Measurements from ENCODE around the gene SYT15.
"Not testable (repeated sequence)": the region's sequence is repeated elsewhere in the genome, so short reads cannot be mapped to it uniquely, and the experiment has no call there.

Gene SYT15

GRCh38 chr10:46578474-46579178 lies at the start of gene SYT15:
SYT15 (plus strand) TSS chr10:46579128; CDS start chr10:46579169, 41 bp downstream.
- not testable (repeated sequence) for DNase-seq

GRCh38 chr10:46529742-46530141 lies 49.2 kb upstream of the SYT15 start:
- not testable (repeated sequence) for DNase-seq

DNA sequence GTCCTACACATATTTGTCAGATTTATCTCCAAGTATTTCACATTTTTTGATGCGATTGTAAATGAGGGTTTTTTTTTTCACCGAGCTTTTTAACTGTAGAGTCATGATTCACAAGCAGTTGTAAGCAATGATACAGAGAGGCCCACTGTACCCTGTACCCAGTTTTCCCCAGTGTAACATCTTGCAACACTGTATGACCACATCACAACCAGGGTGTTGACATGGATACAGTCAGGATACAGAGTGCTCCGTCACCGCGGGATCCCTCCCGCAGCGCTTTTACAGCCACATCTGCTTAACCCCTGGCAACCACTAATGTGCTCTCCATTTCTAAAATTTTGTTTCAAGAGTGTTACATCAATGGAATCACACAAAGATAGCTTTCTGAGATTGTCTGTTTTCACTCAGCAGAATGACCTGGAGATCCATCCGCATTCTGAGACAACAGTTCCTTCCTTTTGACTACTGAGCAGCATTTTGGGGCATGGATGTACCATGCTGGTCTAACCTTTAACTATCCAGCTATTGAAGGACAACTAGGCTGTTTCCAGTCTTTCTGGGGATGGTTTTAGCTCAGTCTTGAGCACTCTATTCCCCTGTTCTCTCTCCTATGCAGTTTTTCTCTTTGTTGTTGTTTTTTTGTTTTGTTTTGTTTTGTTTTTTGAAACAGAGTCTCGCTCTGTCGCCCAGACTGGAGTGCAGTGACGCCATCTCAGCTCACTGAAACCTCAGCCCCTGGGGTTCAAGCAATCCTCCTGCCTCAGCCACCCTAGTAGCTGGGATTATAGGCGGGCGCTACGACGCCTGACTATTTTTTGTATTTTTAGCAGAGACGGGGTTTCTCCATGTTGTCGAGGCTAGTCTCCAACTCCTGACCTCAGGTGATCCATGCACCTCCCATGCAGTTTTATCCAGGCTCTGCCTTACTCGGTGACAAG lies 48.4 kb upstream of the SYT15 start:
- DNase-seq = no peak

DNA sequence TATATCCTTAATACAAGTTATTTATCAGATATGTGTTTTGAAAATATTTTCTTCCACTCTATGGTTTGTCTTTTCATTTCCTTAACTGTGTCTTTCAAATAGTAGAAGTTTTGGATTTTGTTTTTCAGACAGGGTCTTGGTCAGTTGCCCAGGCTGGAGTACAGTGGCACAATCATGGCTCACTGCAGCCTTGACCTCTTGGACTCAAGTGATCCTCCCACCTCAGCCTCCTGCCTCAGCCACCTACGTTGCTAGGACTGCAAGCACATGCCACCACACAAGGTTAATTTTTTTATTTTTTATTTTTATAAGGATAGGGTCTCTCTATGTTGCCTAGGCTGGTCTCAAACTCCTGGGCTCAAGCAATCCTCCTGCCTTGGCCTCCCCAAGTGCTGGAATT lies 46.7 kb upstream of the SYT15 start:
- not testable (repeated sequence) for DNase-seq

- no peak for DNase-seq
Observed at GRCh38 chr10:46534828-46535524, 44.0 kb upstream of the SYT15 start.

DNA sequence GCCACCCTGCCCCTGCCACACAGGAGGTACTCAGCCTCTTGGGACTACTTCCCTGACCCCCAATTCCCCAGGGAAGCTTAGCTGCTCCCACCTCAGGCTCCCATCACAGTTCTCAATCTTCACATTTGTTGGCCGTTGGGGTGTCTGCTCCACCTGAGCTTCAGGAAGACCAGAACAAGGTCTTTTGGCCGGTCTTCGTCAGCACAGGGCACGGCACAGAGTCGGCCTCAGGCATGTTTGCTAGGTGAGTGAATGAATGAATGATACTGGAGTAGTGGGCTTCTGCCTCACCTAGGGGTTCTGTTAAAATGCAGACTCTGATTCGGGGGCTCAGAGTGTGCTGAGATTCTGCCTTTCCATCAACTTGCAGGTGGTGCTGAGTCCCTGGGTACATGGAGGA lies 42.8 kb upstream of the SYT15 start:
- DNase-seq = no peak

DNA sequence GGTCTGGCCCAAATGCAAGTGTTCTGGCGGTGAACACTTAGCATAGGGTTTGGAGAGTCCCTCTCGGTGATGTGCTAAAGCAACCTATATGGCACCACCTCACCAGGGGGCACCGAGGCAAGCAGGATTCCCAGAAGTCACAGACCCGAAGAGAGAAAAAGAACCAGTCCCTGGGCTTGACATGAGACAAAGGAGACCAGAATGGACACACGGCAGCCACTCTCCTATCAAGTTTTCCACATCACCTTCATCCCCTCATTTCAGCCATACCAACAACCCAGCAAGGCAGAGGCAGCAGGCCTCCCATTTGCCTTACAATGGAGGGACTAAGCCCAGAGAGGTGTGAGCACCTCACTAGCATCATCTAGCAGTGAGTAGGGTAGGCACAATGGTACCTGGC lies 42.1 kb upstream of the SYT15 start:
- no peak for DNase-seq

DNA sequence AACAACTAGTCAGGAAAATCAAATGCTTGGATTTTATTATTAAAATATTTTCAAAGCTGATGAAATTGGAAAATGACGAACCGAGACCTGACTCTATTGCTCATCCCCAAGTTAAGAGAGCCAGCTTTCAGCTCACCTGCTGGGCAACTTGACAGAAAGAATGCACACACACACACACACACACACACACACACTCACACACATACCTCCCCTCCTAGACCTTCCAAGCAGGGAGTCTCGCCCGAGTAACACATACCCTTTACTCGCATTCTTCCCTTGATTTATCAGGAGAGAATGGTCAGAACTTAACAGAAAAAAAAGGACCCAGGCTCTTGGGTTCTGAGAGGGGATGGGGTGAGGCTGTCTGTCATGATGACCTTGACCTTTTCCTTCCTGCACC lies 41.6 kb upstream of the SYT15 start:
- DNase-seq = no peak

- no peak for DNase-seq
Observed at GRCh38 chr10:46538155-46538554, 40.8 kb upstream of the SYT15 start.

DNA sequence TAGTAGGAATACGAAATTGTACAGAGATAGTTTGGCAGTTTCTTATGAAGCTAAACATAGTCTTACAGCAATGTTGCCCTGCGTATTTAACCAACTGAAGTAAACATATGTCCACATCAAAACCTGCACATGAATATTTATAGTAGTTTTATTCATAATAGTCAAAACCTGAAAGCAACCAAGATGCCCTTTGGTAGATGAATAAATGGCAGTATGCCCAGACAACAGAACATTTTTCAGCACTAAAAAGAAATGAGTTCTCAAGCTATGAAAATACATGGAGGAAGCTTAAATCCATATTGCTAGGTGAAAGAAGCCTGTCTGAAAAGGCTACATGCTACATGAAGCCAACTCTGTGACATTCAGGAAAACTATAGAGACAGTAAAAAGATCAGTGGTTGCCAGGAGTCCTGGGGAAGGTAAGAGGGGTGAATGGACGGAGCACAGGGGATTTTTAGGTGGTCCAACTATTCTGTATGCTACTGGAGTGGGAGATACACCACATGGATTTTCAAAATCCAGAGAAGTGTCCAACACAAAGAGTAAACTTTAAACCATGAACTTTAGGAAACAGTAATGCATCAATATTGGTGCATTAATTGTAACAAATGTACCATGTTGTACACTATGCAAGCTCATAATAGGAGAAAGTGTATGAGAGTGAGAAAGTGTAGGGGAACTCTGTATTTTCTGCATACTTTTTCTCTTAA lies 40.1 kb upstream of the SYT15 start:
- no peak for DNase-seq

DNA sequence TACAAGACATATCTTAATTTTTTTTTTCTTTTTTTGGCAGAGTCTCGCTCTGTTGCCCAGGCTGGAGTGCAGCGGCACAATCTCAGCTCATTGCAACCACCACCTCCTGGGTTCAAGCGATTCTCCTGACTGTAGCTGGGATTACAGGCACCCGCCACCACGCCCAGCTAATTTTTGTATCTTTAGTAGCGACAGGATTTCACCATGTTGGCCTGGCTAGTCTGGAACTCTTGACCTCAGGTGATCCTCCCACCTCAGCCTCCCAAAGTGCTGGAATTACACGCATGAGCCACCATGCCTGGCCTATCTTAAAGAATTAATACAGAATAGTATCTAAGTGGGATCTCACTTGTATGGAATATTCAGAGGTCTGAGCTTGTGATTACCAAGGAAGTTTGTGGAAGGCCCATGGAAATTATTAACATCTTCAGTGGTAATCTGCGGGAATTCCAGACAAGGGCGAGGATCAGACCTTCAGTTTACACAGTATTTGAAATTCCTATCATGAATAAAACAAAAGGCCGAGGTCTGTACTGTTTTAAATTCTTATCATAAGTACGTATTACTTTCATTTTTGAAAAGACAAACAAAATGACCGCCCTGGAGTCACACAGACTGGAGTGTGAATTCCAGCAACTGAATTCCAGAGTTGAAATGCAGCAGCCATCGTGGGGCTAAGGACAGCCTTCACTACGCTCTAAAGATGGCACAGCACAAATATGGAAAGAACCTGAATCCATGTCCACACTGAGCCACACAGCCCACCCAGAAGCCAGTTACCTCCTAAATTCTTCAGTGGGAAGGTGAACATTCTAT lies 39.1 kb upstream of the SYT15 start:
- no peak for DNase-seq

GRCh38 chr10:46540412-46541016 lies 38.4 kb upstream of the SYT15 start:
- no peak for DNase-seq

- DNase-seq = peak; percentile 62
Observed at GRCh38 chr10:46541017-46541661, 37.8 kb upstream of the SYT15 start.

DNA sequence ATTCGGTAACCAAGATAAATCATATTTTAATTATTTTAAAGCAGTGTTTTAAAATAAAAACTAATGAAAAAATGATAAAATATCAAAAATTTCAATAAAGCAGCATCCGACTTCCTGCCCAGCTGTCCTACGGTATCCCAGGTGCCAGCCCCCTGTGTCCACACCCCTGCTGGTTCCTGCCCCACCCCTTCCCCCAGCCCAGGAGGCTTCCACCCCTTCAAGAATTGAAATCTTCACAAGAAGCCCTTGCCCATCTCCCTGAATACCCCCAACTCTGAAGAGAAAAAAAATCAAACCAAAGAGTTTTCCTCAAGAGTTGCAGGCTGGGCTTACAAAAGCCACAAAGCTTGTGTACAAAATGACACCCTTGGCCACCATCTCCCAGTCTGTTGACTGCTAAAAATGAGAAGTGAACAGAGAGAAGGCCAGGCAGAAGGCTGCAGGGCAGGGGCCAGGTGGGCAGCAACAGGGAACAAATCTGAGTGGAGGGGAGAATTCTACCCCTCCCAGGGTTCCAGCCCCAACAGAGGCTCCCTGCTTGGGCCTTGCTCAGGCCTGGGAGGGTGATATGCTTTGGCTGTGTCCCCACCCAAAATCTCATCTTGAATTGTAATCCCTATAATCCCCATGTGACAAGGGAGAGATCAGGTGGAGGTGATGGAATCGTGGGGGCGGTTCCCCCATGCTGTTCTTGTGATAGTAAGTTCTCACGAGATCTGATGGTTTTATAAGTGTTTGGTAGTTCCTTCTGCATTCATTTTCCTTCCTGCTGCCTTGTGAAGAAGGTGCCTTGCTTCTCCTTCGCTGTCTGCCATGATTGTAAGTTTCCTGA lies 37.0 kb upstream of the SYT15 start:
- DNase-seq = peak; percentile 24

- no peak for DNase-seq
Observed at GRCh38 chr10:46542567-46543465, 36.1 kb upstream of the SYT15 start.

- DNase-seq = no peak
Observed at GRCh38 chr10:46543466-46544377, 35.2 kb upstream of the SYT15 start.

DNA sequence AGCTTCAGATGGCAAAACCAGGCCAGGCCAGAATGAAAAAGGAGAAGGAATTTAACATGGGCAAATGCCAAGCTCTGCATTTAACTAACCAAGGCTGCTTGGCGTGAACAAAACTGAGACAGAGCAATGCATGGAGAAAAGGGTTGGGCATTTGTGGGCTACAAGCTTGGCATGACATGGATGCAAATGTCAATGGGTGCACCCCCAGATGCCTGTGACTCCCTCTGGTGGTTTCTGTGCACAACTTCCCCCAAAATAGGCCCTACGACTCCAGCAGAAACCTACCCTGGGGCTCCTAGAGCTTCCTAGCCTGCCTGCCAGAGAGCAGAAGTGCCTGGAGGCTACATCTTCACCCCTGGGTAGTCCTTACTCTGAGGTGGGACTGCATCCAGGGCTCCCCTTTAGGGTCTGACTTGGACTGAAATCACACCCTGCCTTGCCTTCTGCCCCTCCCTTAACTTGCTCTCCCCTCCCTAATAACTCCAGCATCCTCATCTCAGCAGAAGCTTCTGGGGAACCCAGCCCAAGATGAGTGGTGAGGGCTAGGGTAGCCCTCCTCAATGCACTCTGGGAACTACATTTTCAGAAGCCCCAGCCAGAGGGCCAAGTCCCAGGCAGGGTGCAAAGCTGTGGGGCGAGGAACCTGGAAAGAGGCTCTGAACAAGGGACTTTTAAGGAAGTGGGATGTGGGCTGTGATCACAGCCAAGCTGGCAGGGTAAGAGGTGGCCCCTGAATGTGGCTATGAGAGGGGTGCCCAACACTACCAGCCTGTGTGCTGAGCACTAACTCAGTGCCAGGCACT lies 33.7 kb upstream of the SYT15 start:
- peak; percentile 35 for DNase-seq

All from NCI-H82 (cell line).